Natural killer cell (primary cell): ENCODE results near the gene SLC38A1. TPM values are rescaled to one million over a fixed set of nuclear protein-coding genes. Genes with fewer than 3 reads are reported as not detected.
"Not testable (repeated sequence)": the region's sequence is repeated elsewhere in the genome, so short reads cannot be mapped to it uniquely, and the experiment has no call there.

Experiments used
- ATAC-seq, 3 donors: fragments of 150-1000 bp in 2 of 3; fragments of 200-7000 bp in 1 of 3; cut with Tn5 transposase; 1 replicate in 1 of 3; 2 replicates in 2 of 3; pipeline ENCODE4 v1.10.0; 2021; ENCODE audit warnings: mild to moderate bottlenecking in 2 of 3, moderate library complexity in 2 of 3
- DNase-seq, 2 donors: peaks; one replicate each; pipeline versions ENCODE4 v3.0.0 to v3.0.0-alpha.2; 2013 to 2021; ENCODE audit warnings: mixed read lengths in 1 of 2
- H3K27ac ChIP-seq: one replicate; pipeline ENCODE4 v1.5.1; 2013; ENCODE audit warnings: mild to moderate bottlenecking, low read length
- H3K27me3 ChIP-seq: one replicate; pipeline ENCODE4 v1.6.1; 2013; ENCODE audit warnings: low read length; ENCODE audit not compliant: control insufficient read depth, insufficient read depth
- H3K36me3 ChIP-seq: one replicate; pipeline ENCODE4 v1.6.1; 2013; ENCODE audit warnings: low read length; ENCODE audit not compliant: control insufficient read depth, insufficient read depth
- H3K4me1 ChIP-seq: one replicate; pipeline ENCODE4 v1.6.1; 2013; ENCODE audit warnings: low read length; ENCODE audit not compliant: control insufficient read depth, insufficient read depth
- H3K4me3 ChIP-seq: one replicate; pipeline ENCODE4 v1.5.1; 2013; ENCODE audit warnings: low read length
- H3K9me3 ChIP-seq: one replicate; pipeline ENCODE4 v1.6.1; 2013; ENCODE audit warnings: low read length; ENCODE audit not compliant: control insufficient read depth, insufficient read depth
- H3K27ac Mint-ChIP-seq, 2 donors: one replicate each; pipeline ENCODE4 v1.8.0; 2022; ENCODE audit warnings: mild to moderate bottlenecking in 2 of 2, mixed read lengths in 2 of 2, moderate library complexity in 1 of 2
- H3K27me3 Mint-ChIP-seq, 2 donors: one replicate each; pipeline ENCODE4 v1.8.0; 2022; ENCODE audit warnings: low read depth in 2 of 2, mixed read lengths in 2 of 2
- H3K36me3 Mint-ChIP-seq: one replicate; pipeline ENCODE4 v1.8.0; 2022; ENCODE audit warnings: mixed read lengths
- H3K4me1 Mint-ChIP-seq, 2 donors: one replicate each; pipeline ENCODE4 v1.8.0; 2022; ENCODE audit warnings: mixed read lengths in 2 of 2
- H3K4me3 Mint-ChIP-seq: one replicate; pipeline ENCODE4 v1.8.0; 2022; ENCODE audit warnings: mild to moderate bottlenecking, moderate library complexity, mixed read lengths
- H3K9me3 Mint-ChIP-seq, 2 donors: one replicate each; pipeline ENCODE4 v1.8.0; 2022; ENCODE audit warnings: mixed read lengths in 2 of 2
- WGBS: methylation state at CpG from one replicate; pipeline ENCODE4 v1.1.7; 2013; ENCODE audit warnings: missing lambda C conversion rate; ENCODE audit not compliant: insufficient coverage; 5-methylcytosine and 5-hydroxymethylcytosine counted together
- intact Hi-C: fragments of 100-400 bp; cut with micrococcal nuclease; formaldehyde crosslinking; loops from one replicate; pipeline ENCODE4 v1.14.2; 2022
- total RNA-seq, 4 donors: library from RNA; stranded (reverse); fragments of 120-200 nt in 1 of 4; gene quantifications; one replicate each; pipeline versions ENCODE4 v1.2.3 to v1.2.4, GENCODE V29; 2013 to 2022
- TF ChIP-seq, protein P1 (sequence below): fragments of 200-600 bp; IDR thresholded peaks from one replicate; pipeline ENCODE4 v1.8.0; 2022; ENCODE audit warnings: antibody characterized with exemption

The SLC38A1 gene
- total RNA-seq, 3 donors from 2014 or later (not counting 1 experiment from before 2014, with no cell fraction given) = 295 to 385 (median 354) TPM

DNA sequence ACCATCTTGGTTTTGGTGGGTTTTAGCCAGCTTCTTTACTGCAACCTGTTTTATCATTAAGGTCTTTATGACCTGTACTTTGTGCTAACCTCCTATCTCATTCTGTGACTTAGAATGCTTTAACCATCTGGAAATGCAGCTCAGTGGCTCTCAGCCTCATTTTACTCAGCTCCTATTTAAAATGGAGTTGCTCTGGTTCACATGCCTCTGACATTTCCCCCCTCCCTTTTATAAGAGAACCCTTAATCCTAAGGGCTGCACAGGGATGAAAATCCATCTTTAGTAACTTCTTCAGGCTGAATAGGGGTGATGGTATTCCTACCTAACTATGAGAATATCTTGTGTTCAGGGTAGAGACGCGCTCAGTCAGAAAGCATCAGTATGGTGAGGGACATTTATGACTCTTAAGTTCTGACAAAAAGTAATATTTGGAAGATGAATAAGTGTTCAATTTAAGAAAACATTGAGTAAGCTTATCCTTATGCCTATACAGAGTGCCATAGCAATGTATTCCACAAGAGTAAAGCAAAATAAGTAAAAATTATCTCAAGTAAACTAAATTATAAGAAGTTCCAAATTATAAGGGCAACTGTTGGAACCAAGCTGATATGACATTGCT, 15.2 kb downstream of the SLC38A1 start:
- ATAC-seq = no peak

DNA sequence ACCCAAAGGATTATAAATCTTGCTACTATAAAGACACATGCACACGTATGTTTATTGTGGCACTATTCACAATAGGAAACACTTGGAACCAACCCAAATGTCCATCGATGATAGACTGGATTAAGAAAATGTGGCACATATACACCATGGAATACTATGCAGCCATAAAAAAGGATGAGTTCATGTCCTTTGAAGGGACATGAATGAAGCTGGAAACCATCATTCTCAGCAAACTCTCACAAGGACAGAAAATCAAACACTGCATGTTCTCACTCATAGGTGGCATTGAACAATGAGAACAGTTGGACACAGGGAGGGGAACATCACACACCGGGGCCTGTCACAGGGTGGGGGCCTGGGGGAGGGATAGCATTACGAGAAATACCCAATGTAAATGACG, 16.8 kb downstream of the SLC38A1 start:
- peaks cover 13% of the 10 kb centered on the region for H3K4me1 ChIP-seq
- H3K4me3 ChIP-seq, H3K9me3 Mint-ChIP-seq, H3K9me3 ChIP-seq, ATAC-seq, H3K27me3 Mint-ChIP-seq, DNase-seq, H3K27me3 ChIP-seq, intact Hi-C loops, H3K4me3 Mint-ChIP-seq, H3K27ac ChIP-seq: not testable (repeated sequence)
- Mint-ChIP-seq H3K27ac (peak overlapping the region in 1 of 2 donors; percentile 68), H3K4me1 (peaks cover 76 to 86% of the 10 kb centered on the region in 2 donors), H3K36me3 (peaks cover 15% of the 10 kb centered on the region)
- 100% methylated on average over 5 of the region's 5 CpGs for WGBS
- peaks cover 20% of the 10 kb centered on the region for H3K36me3 ChIP-seq

More for the DNA sequence above, 15.2 kb downstream of the SLC38A1 start:
- intact Hi-C loops = no loop called here
- no peak for DNase-seq
- TF ChIP-seq, protein P1, sequence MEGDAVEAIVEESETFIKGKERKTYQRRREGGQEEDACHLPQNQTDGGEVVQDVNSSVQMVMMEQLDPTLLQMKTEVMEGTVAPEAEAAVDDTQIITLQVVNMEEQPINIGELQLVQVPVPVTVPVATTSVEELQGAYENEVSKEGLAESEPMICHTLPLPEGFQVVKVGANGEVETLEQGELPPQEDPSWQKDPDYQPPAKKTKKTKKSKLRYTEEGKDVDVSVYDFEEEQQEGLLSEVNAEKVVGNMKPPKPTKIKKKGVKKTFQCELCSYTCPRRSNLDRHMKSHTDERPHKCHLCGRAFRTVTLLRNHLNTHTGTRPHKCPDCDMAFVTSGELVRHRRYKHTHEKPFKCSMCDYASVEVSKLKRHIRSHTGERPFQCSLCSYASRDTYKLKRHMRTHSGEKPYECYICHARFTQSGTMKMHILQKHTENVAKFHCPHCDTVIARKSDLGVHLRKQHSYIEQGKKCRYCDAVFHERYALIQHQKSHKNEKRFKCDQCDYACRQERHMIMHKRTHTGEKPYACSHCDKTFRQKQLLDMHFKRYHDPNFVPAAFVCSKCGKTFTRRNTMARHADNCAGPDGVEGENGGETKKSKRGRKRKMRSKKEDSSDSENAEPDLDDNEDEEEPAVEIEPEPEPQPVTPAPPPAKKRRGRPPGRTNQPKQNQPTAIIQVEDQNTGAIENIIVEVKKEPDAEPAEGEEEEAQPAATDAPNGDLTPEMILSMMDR = no peak
- H3K4me3 ChIP-seq = no peak overlapping the region
- no peaks in the 10 kb centered on the region for H3K9me3 ChIP-seq
- peaks cover 26% of the 10 kb centered on the region for H3K36me3 ChIP-seq
- Mint-ChIP-seq H3K4me1 (peaks cover 73 to 82% of the 10 kb centered on the region in 2 donors), H3K9me3 (peaks cover 0 to 2% of the 10 kb centered on the region in 2 donors), H3K27ac (peak overlapping the region in 1 of 2 donors; percentile 79), H3K4me3 (no peak overlapping the region), H3K36me3 (peaks cover 8% of the 10 kb centered on the region), H3K27me3 (no peaks in the 10 kb centered on the region)
- H3K27me3 ChIP-seq = no peaks in the 10 kb centered on the region
- 93% methylated on average over 2 of the region's 2 CpGs for WGBS
- H3K27ac ChIP-seq = no peak overlapping the region
- peaks cover 24% of the 10 kb centered on the region for H3K4me1 ChIP-seq

DNA sequence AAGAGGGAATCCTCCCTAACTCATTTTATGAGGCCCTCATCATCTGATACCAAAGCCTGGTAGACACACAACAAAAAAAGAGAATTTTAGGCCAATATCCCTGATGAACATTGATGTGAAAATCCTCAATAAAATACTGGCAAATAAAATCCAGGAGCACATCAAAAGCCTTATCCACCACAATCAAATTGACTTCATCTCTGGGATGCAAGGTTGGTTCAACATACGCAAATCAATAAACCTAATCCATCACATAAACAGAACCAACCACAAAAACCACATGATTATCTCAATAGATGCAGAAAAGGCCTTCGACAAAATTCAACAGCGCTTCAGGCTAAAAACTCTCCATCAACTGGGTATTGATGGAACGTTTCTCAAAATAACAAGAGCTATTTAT, 18.9 kb downstream of the SLC38A1 start:
- Histone ChIP-seq H3K4me1 (peaks cover 12% of the 10 kb centered on the region), H3K36me3 (peaks cover 18% of the 10 kb centered on the region)
- H3K27me3 Mint-ChIP-seq, ATAC-seq, intact Hi-C loops, H3K4me3 ChIP-seq, H3K9me3 ChIP-seq, DNase-seq, H3K27ac ChIP-seq, H3K9me3 Mint-ChIP-seq, H3K27me3 ChIP-seq: not testable (repeated sequence)
- 76% methylated on average over 4 of the region's 4 CpGs for WGBS
- Mint-ChIP-seq H3K4me3 (peak overlapping the region; percentile 32), H3K36me3 (peaks cover 15% of the 10 kb centered on the region), H3K4me1 (peaks cover 82 to 84% of the 10 kb centered on the region in 2 donors), H3K27ac (peak overlapping the region; percentile 17 to 68)

DNA sequence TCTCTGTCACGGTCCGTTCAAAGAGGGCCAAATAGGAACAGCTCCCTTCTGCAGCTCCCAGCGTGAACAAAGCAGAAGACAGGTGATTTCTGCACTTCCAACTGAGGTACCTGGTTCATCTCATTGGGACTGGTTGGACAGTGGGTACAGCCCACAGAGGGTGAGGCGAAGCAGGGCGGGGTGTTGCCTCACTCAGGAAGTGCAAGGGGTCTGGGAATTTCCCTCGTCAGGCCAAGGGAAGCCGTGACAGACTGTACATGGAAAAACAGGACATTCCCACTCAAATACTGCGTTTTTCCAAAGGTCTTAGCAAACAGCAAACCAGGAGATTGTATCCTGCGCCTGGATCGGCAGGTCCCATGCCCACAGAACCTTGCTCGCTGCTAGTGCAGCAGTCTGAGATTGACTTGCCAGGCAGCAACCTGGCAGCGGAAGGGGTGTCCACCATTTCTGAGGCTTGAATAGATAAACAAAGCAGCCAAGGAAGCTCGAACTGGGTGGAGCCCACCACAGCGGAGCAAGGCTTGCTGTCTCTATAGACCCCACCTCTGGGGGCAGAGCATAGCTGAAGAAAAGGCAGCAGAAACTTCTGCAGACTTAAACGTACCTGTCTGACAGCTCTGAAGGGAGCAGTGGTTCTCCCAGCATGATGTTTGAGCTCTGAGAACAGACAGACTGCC, 22.7 kb downstream of the SLC38A1 start:
- Mint-ChIP-seq H3K9me3 (peaks cover 2 to 8% of the 10 kb centered on the region in 2 donors), H3K4me3 (peak overlapping the region; percentile 32), H3K36me3 (peaks cover 7% of the 10 kb centered on the region), H3K27ac (peak overlapping the region; percentile 62 to 68), H3K4me1 (peaks cover 81 to 93% of the 10 kb centered on the region in 2 donors), H3K27me3 (no peaks in the 10 kb centered on the region)
- no peak overlapping the region for H3K4me3 ChIP-seq
- intact Hi-C loops = no loop called here
- DNase-seq (peak in 1 of 2 donors; percentile 64), ATAC-seq (peak in 2 of 3 donors; percentile 22 to 38)
- H3K4me1 ChIP-seq = peaks cover 16% of the 10 kb centered on the region
- peaks cover 15% of the 10 kb centered on the region for H3K36me3 ChIP-seq
- TF ChIP-seq, protein P1 = no peak
- H3K27ac ChIP-seq = peak overlapping the region; percentile 28
- no peaks in the 10 kb centered on the region for H3K27me3 ChIP-seq
- no peaks in the 10 kb centered on the region for H3K9me3 ChIP-seq
- WGBS = 82% methylated on average over 15 of the region's 15 CpGs
